Activated T-cell treated with anti-CD3 and anti-CD28 coated beads, Interleukin-2, amount 50 U/mL, for 1 hour (primary cell): ENCODE results near the gene TBX1.
"Not testable (repeated sequence)": the region's sequence is repeated elsewhere in the genome, so short reads cannot be mapped to it uniquely, and the experiment has no call there.

Source experiments
- DNase-seq: peaks from one replicate; pipeline ENCODE4 v3.0.0-alpha.2; 2020

The TBX1 gene

GRCh38 chr22:19723232-19723982 is 37.2 kb upstream of the TBX1 start, which contains the start of gene GP1BB:
TSS of gene GP1BB (plus strand) at chr22:19723539. CDS start at chr22:19723570, 31 bp downstream.
- peak; percentile 52 for DNase-seq

- DNase-seq = peak; percentile 48
Measured at GRCh38 chr22:19723983-19724827, 36.4 kb upstream of the TBX1 start.

- DNase-seq = no peak
Measured at GRCh38 chr22:19724927-19725661, 35.5 kb upstream of the TBX1 start.

GRCh38 chr22:19726064-19726788 is 34.4 kb upstream of the TBX1 start:
- not testable (repeated sequence) for DNase-seq

- no peak for DNase-seq
Measured at GRCh38 chr22:19727310-19728150, 33.0 kb upstream of the TBX1 start.

- DNase-seq = no peak
Measured at GRCh38 chr22:19728271-19728670, 32.3 kb upstream of the TBX1 start.

GRCh38 chr22:19728836-19729235 is 31.7 kb upstream of the TBX1 start:
- DNase-seq = no peak

GRCh38 chr22:19729507-19729906 is 31.1 kb upstream of the TBX1 start:
- DNase-seq = no peak

GRCh38 chr22:19730198-19730597 is 30.4 kb upstream of the TBX1 start:
- DNase-seq = no peak

- DNase-seq = peak; percentile 90
Measured at GRCh38 chr22:19730655-19731360, 29.8 kb upstream of the TBX1 start.

- DNase-seq = no peak
Measured at GRCh38 chr22:19731361-19732135, 29.0 kb upstream of the TBX1 start.

- DNase-seq = no peak
Measured at GRCh38 chr22:19732403-19733113, 28.0 kb upstream of the TBX1 start.

- no peak for DNase-seq
Measured at GRCh38 chr22:19733755-19734154, 26.8 kb upstream of the TBX1 start.

- no peak for DNase-seq
Measured at GRCh38 chr22:19734163-19734562, 26.4 kb upstream of the TBX1 start.

GRCh38 chr22:19734837-19735382 is 25.7 kb upstream of the TBX1 start:
- DNase-seq = no peak

- DNase-seq = no peak
Measured at GRCh38 chr22:19735665-19736510, 24.7 kb upstream of the TBX1 start.

GRCh38 chr22:19737846-19738663 is 22.5 kb upstream of the TBX1 start:
- no peak for DNase-seq
